ENCODE data around the gene DVL3.

DVL3 gene

DNA sequence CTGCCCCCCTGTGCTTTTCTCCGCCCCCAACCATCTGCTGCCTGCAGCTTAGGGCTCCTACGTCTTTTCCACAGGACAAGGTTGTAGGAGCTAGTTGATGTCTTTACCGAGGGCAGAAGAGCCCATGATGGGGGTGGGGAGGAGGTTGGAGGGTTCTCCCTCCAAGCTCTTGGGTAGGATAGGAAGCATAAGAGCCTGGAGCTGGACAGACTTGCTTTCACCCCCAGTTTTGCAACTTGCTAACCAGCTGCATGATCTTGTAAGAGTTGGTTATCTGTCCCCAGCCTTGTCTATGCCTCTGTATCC lies 31.7 kb downstream of the DVL3 start:
- Histone ChIP-seq H3K9me3 (ENCODE audit: insufficient read depth, low read depth, low read length) (no peaks in the 10 kb centered on the region), H3K27me3 (ENCODE audit: insufficient read depth, low read length) (no peaks in the 10 kb centered on the region), H3K27ac (ENCODE audit: low read depth, low read length) (no peak overlapping the region), H3K9ac (ENCODE audit: low read depth, low read length) (peak overlapping the region; percentile 82), H3K36me3 (ENCODE audit: insufficient read depth, low read length) (peaks cover 74% of the 10 kb centered on the region), H3K4me3 (ENCODE audit: low read length) (peak overlapping the region; percentile 92), H3K4me1 (ENCODE audit: insufficient read depth, low read length) (peaks cover 10% of the 10 kb centered on the region)
- WGBS, result 28% methylated on average over 3 of the region's 3 CpGs

DNA sequence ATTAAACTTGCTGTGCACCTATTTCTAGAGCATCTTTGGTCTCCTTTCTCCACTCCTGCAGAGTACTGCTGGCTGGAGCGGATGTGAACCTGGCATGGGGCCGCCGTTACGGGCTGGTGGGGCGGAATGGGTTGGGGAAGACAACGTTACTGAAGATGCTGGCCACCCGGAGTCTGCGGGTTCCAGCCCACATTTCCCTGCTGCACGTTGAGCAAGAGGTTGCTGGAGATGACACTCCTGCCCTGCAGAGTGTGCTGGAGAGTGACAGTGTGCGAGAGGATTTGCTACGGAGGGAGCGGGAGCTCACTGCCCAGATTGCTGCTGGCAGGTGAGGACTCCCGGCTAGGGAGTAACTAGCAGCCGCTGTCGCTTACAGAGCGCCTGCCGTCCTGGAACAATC lies 32.9 kb downstream of the DVL3 start:
- no peaks in the 10 kb centered on the region for H3K27me3 ChIP-seq (ENCODE audit: insufficient read depth, low read length)
- H3K36me3 ChIP-seq (ENCODE audit: insufficient read depth, low read length), result peaks cover 74% of the 10 kb centered on the region
- no peak overlapping the region for H3K9ac ChIP-seq (ENCODE audit: low read depth, low read length)
- H3K27ac ChIP-seq (ENCODE audit: low read depth, low read length), result no peak overlapping the region
- H3K4me1 ChIP-seq (ENCODE audit: insufficient read depth, low read length), result peaks cover 10% of the 10 kb centered on the region
- H3K9me3 ChIP-seq (ENCODE audit: insufficient read depth, low read depth, low read length), result no peaks in the 10 kb centered on the region
- H3K4me3 ChIP-seq (ENCODE audit: low read length), result no peak overlapping the region
- 94% methylated on average over 17 of the region's 17 CpGs for WGBS

- Histone ChIP-seq H3K4me1 (ENCODE audit: insufficient read depth, low read length) (peaks cover 9% of the 10 kb centered on the region), H3K9ac (ENCODE audit: low read depth, low read length) (no peak overlapping the region), H3K4me3 (ENCODE audit: low read length) (no peak overlapping the region), H3K27ac (ENCODE audit: low read depth, low read length) (no peak overlapping the region), H3K27me3 (ENCODE audit: insufficient read depth, low read length) (no peaks in the 10 kb centered on the region), H3K36me3 (ENCODE audit: insufficient read depth, low read length) (peaks cover 74% of the 10 kb centered on the region), H3K9me3 (ENCODE audit: insufficient read depth, low read depth, low read length) (no peaks in the 10 kb centered on the region)
- 96% methylated on average over 13 of the region's 13 CpGs for WGBS
Observed at GRCh38 chr3:184189421-184189820, 34.2 kb downstream of the DVL3 start.

- no peaks in the 10 kb centered on the region for H3K4me1 ChIP-seq (ENCODE audit: insufficient read depth, low read length)
- H3K36me3 ChIP-seq (ENCODE audit: insufficient read depth, low read length), result peaks cover 74% of the 10 kb centered on the region
- no peak overlapping the region for H3K4me3 ChIP-seq (ENCODE audit: low read length)
- no peaks in the 10 kb centered on the region for H3K9me3 ChIP-seq (ENCODE audit: insufficient read depth, low read depth, low read length)
- WGBS, result 94% methylated on average over 10 of the region's 10 CpGs
- H3K9ac ChIP-seq (ENCODE audit: low read depth, low read length), result no peak overlapping the region
- no peak overlapping the region for H3K27ac ChIP-seq (ENCODE audit: low read depth, low read length)
- H3K27me3 ChIP-seq (ENCODE audit: insufficient read depth, low read length), result no peaks in the 10 kb centered on the region
Observed at GRCh38 chr3:184192889-184193288, 37.7 kb downstream of the DVL3 start.

DNA sequence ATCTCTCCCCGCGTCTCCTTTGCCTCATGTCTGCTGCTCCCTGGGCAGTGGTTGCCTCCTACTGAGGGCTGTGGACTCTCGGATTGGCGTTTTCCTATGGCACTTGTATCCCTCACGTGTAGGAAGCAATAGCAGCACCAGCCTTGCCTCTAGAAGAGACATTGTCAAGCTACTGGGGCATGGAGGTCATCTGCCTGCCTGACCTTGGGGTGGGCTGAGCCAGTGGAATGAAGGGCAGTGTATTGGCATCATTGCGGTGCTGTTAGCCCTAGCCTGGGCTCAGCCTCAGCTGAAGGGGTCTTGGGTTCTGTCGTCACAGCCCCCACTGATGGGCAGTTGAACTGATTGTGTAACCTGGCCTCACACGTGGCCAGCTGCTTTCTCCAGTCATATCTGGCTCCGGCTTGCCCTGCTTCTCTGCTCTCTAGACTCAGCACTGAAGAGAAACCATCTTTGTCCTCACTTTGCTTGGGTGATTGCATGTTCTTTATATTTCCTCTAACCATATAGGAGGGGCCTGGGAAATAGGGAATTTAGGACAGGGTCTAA lies 38.9 kb downstream of the DVL3 start:
- WGBS, result 92% methylated on average over 9 of the region's 9 CpGs
- Histone ChIP-seq H3K4me1 (ENCODE audit: insufficient read depth, low read length) (no peaks in the 10 kb centered on the region), H3K9ac (ENCODE audit: low read depth, low read length) (no peak overlapping the region), H3K27me3 (ENCODE audit: insufficient read depth, low read length) (no peaks in the 10 kb centered on the region), H3K9me3 (ENCODE audit: insufficient read depth, low read depth, low read length) (no peaks in the 10 kb centered on the region), H3K4me3 (ENCODE audit: low read length) (no peak overlapping the region), H3K27ac (ENCODE audit: low read depth, low read length) (no peak overlapping the region), H3K36me3 (ENCODE audit: insufficient read depth, low read length) (peaks cover 62% of the 10 kb centered on the region)

- H3K9me3 ChIP-seq (ENCODE audit: insufficient read depth, low read depth, low read length), result no peaks in the 10 kb centered on the region
- H3K27ac ChIP-seq (ENCODE audit: low read depth, low read length), result no peak overlapping the region
- H3K4me1 ChIP-seq (ENCODE audit: insufficient read depth, low read length), result no peaks in the 10 kb centered on the region
- H3K36me3 ChIP-seq (ENCODE audit: insufficient read depth, low read length), result peaks cover 37% of the 10 kb centered on the region
- H3K9ac ChIP-seq (ENCODE audit: low read depth, low read length), result no peak overlapping the region
- no peak overlapping the region for H3K4me3 ChIP-seq (ENCODE audit: low read length)
- 92% methylated on average over 6 of the region's 6 CpGs for WGBS
- H3K27me3 ChIP-seq (ENCODE audit: insufficient read depth, low read length), result no peaks in the 10 kb centered on the region
Observed at GRCh38 chr3:184196536-184196935, 41.4 kb downstream of the DVL3 start.

GRCh38 chr3:184198509-184198908 lies 43.3 kb downstream of the DVL3 start:
- WGBS, result 89% methylated on average over 9 of the region's 9 CpGs
- H3K36me3 ChIP-seq (ENCODE audit: insufficient read depth, low read length), result peaks cover 18% of the 10 kb centered on the region
- H3K9ac ChIP-seq (ENCODE audit: low read depth, low read length), result no peak overlapping the region
- no peak overlapping the region for H3K27ac ChIP-seq (ENCODE audit: low read depth, low read length)
- H3K27me3 ChIP-seq (ENCODE audit: insufficient read depth, low read length), result no peaks in the 10 kb centered on the region
- H3K4me1 ChIP-seq (ENCODE audit: insufficient read depth, low read length), result no peaks in the 10 kb centered on the region
- no peak overlapping the region for H3K4me3 ChIP-seq (ENCODE audit: low read length)
- H3K9me3 ChIP-seq (ENCODE audit: insufficient read depth, low read depth, low read length), result no peaks in the 10 kb centered on the region

GRCh38 chr3:184200825-184201224 lies 45.6 kb downstream of the DVL3 start:
- Histone ChIP-seq H3K27me3 (ENCODE audit: insufficient read depth, low read length) (no peaks in the 10 kb centered on the region), H3K9ac (ENCODE audit: low read depth, low read length) (no peak overlapping the region), H3K9me3 (ENCODE audit: insufficient read depth, low read depth, low read length) (no peaks in the 10 kb centered on the region), H3K4me1 (ENCODE audit: insufficient read depth, low read length) (no peaks in the 10 kb centered on the region), H3K27ac (ENCODE audit: low read depth, low read length) (peak overlapping the region; percentile 30; the same call in 1 of the 2 replicates), H3K36me3 (ENCODE audit: insufficient read depth, low read length) (no peaks in the 10 kb centered on the region), H3K4me3 (ENCODE audit: low read length) (no peak overlapping the region)

GRCh38 chr3:184203526-184203925 lies 48.3 kb downstream of the DVL3 start:
- H3K9me3 ChIP-seq (ENCODE audit: insufficient read depth, low read depth, low read length), result no peaks in the 10 kb centered on the region
- no peak overlapping the region for H3K9ac ChIP-seq (ENCODE audit: low read depth, low read length)
- H3K4me3 ChIP-seq (ENCODE audit: low read length), result no peak overlapping the region
- no peaks in the 10 kb centered on the region for H3K4me1 ChIP-seq (ENCODE audit: insufficient read depth, low read length)
- WGBS, result 93% methylated on average over 8 of the region's 8 CpGs
- H3K27me3 ChIP-seq (ENCODE audit: insufficient read depth, low read length), result no peaks in the 10 kb centered on the region
- H3K36me3 ChIP-seq (ENCODE audit: insufficient read depth, low read length), result no peaks in the 10 kb centered on the region
- H3K27ac ChIP-seq (ENCODE audit: low read depth, low read length), result no peak overlapping the region

DNA sequence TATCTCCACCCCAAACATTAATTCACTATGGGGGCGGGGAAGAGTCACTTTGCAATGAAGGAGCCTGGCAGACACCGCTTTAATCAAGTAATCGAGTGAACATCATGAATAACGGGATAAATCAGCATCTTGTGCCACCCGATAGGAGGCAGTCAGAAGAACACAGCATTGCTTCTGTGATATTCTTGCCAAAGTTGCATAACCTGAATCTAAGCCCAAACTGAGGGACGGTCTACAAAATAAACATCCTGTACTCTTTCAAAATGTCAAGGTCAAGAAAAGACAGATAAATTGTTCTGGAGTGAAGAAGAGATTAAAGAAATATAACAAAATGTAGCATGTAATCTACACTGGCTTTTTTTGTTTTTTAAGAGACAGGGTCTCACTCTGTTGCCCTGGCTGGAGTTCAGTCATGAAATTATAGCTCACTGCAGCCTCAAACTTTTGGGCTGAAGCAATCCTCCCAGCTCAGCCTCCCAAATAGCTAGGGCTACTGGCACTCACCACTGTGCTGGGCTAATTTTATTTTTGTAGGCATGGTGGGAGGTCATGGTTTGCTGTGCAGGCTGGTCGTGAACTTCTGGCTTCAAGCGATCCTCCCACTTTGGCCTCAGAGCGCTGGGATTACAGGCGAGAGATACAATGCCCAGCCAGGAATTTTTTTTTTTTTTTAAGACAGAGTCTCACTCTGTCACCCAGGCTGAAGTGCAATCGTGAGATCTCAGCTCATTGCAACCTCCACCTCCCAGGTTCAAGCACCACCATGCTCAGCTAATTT lies 54.2 kb downstream of the DVL3 start:
- Histone ChIP-seq H3K27me3 (ENCODE audit: insufficient read depth, low read length) (no peaks in the 10 kb centered on the region), H3K4me1 (ENCODE audit: insufficient read depth, low read length) (no peaks in the 10 kb centered on the region)
- WGBS, result 89% methylated on average over 11 of the region's 11 CpGs

GRCh38 chr3:184211297-184211696 lies 56.1 kb downstream of the DVL3 start:
- Histone ChIP-seq H3K4me1 (ENCODE audit: insufficient read depth, low read length) (no peaks in the 10 kb centered on the region), H3K27ac (ENCODE audit: low read depth, low read length) (no peak overlapping the region), H3K9me3 (ENCODE audit: insufficient read depth, low read depth, low read length) (no peaks in the 10 kb centered on the region), H3K27me3 (ENCODE audit: insufficient read depth, low read length) (no peaks in the 10 kb centered on the region), H3K4me3 (ENCODE audit: low read length) (no peak overlapping the region), H3K36me3 (ENCODE audit: insufficient read depth, low read length) (no peaks in the 10 kb centered on the region), H3K9ac (ENCODE audit: low read depth, low read length) (no peak overlapping the region)
- 89% methylated on average over 4 of the region's 5 CpGs for WGBS

More for the DNA sequence above, 54.2 kb downstream of the DVL3 start:
- Histone ChIP-seq H3K4me3 (ENCODE audit: low read length) (no peak overlapping the region), H3K27ac (ENCODE audit: low read depth, low read length) (no peak overlapping the region), H3K36me3 (ENCODE audit: insufficient read depth, low read length) (no peaks in the 10 kb centered on the region), H3K9ac (ENCODE audit: low read depth, low read length) (no peak overlapping the region), H3K9me3 (ENCODE audit: insufficient read depth, low read depth, low read length) (no peaks in the 10 kb centered on the region)

GRCh38 chr3:184211718-184212117 lies 56.5 kb downstream of the DVL3 start:
- 92% methylated on average over 4 of the region's 5 CpGs for WGBS
- no peaks in the 10 kb centered on the region for H3K9me3 ChIP-seq (ENCODE audit: insufficient read depth, low read depth, low read length)
- H3K27me3 ChIP-seq (ENCODE audit: insufficient read depth, low read length), result no peaks in the 10 kb centered on the region
- H3K4me1 ChIP-seq (ENCODE audit: insufficient read depth, low read length), result no peaks in the 10 kb centered on the region
- no peaks in the 10 kb centered on the region for H3K36me3 ChIP-seq (ENCODE audit: insufficient read depth, low read length)
- H3K4me3 ChIP-seq (ENCODE audit: low read length), result no peak overlapping the region
- no peak overlapping the region for H3K9ac ChIP-seq (ENCODE audit: low read depth, low read length)
- H3K27ac ChIP-seq (ENCODE audit: low read depth, low read length), result no peak overlapping the region

All from HUES64 (cell line).